ENCODE data around the gene ZNF70. TPM values are rescaled to one million over a fixed set of nuclear protein-coding genes. Genes with fewer than 3 reads are reported as not detected.

The ZNF70 gene
- total and polyA plus RNA-seq, 7 donors, result 0.23 to 5.5 (median 2.6) TPM

GRCh38 chr22:23695141-23695540 lies 55.8 kb downstream of the ZNF70 start:
- no peak for TF ChIP-seq CTCF (IDR thresholded peaks at IDR 0.05)
- TF ChIP-seq POLR2A (IDR thresholded peaks at IDR 0.05), result no peak
- TF ChIP-seq EP300 (IDR thresholded peaks at IDR 0.05), result no peak
- TF ChIP-seq POLR2AphosphoS5 (IDR thresholded peaks at IDR 0.05), result no peak
- WGBS, 2 donors, result 69 to 88% methylated on average over 3 of the region's 3 CpGs
- no peaks in the 10 kb centered on the region for H3K9me3 ChIP-seq
- H3K27me3 ChIP-seq, result no peaks in the 10 kb centered on the region
- H3K4me3 ChIP-seq, result no peak overlapping the region
- peaks cover 3 to 62% (median 13%) of the 10 kb centered on the region in 4 donors for H3K36me3 ChIP-seq
- H3K4me1 ChIP-seq, result no peaks in the 10 kb centered on the region
- H3K27ac ChIP-seq, result no peak overlapping the region
- intact Hi-C loops (cut with DNase I), result no loop called here
- DNase-seq, result no peak

GRCh38 chr22:23693979-23694680 lies 56.8 kb downstream of the ZNF70 start:
- H3K4me1 ChIP-seq, result no peaks in the 10 kb centered on the region
- no peak for DNase-seq

GRCh38 chr22:23692598-23693291 lies 58.2 kb downstream of the ZNF70 start:
- intact Hi-C loops (cut with DNase I), result no loop called here
- no peaks in the 10 kb centered on the region for H3K9me3 ChIP-seq
- H3K27ac ChIP-seq, result no peak overlapping the region
- no peak for DNase-seq
- H3K4me3 ChIP-seq, result no peak overlapping the region
- no peaks in the 10 kb centered on the region for H3K4me1 ChIP-seq
- TF ChIP-seq CTCF (IDR thresholded peaks at IDR 0.05) (no peak), POLR2AphosphoS5 (IDR thresholded peaks at IDR 0.05) (no peak), EP300 (IDR thresholded peaks at IDR 0.05) (no peak), POLR2A (IDR thresholded peaks at IDR 0.05) (no peak)
- 95 to 96% methylated on average over 12 of the region's 12 CpGs for WGBS, 2 donors
- no peaks in the 10 kb centered on the region for H3K27me3 ChIP-seq
- peaks cover 3 to 56% (median 10%) of the 10 kb centered on the region in 4 donors for H3K36me3 ChIP-seq

More at GRCh38 chr22:23693979-23694680, 56.8 kb downstream of the ZNF70 start:
- H3K4me3 ChIP-seq, result no peak overlapping the region
- H3K9me3 ChIP-seq, result no peaks in the 10 kb centered on the region
- H3K27me3 ChIP-seq, result no peaks in the 10 kb centered on the region
- no peak for TF ChIP-seq POLR2A (IDR thresholded peaks at IDR 0.05)
- TF ChIP-seq POLR2AphosphoS5 (IDR thresholded peaks at IDR 0.05), result no peak
- TF ChIP-seq EP300 (IDR thresholded peaks at IDR 0.05), result no peak
- no peak for TF ChIP-seq CTCF (IDR thresholded peaks at IDR 0.05)
- H3K27ac ChIP-seq, result no peak overlapping the region
- intact Hi-C loops (cut with DNase I), result no loop called here
- 90 to 94% methylated on average over 11 of the region's 11 CpGs for WGBS, 2 donors
- peaks cover 3 to 60% (median 10%) of the 10 kb centered on the region in 4 donors for H3K36me3 ChIP-seq

- Histone ChIP-seq H3K9me3 (no peaks in the 10 kb centered on the region), H3K27me3 (no peaks in the 10 kb centered on the region), H3K4me3 (no peak overlapping the region), H3K27ac (no peak overlapping the region), H3K36me3 (peaks cover 3 to 53% (median 10%) of the 10 kb centered on the region in 4 donors), H3K4me1 (no peaks in the 10 kb centered on the region)
- no peak for DNase-seq
- intact Hi-C loops (cut with DNase I), result no loop called here
- TF ChIP-seq EP300 (IDR thresholded peaks at IDR 0.05), result no peak
- TF ChIP-seq POLR2AphosphoS5 (IDR thresholded peaks at IDR 0.05), result no peak
- no peak for TF ChIP-seq POLR2A (IDR thresholded peaks at IDR 0.05)
- TF ChIP-seq CTCF (IDR thresholded peaks at IDR 0.05), result no peak
- 90 to 93% methylated on average over 12 of the region's 12 CpGs for WGBS, 2 donors
Observed at GRCh38 chr22:23691748-23692423, 59.0 kb downstream of the ZNF70 start.
